Upper lobe of left lung (tissue), 4 donors: ENCODE measurements around the gene CYP4F2.

ENCODE experiments used
- CTCF ChIP-seq, 6 experiments: fragments of 450-650 bp in 4 of 6; fragments of 200-600 bp in 2 of 6; sonication (generic) in 2 of 6; IDR thresholded peaks; one replicate each; pipeline ENCODE4 v1.5.1; 2016 to 2019; ENCODE audit warnings: antibody characterized with exemption in 6 of 6
- EP300 ChIP-seq, 4 donors: sonication (generic); formaldehyde crosslinking; IDR thresholded peaks; one replicate each; pipeline ENCODE4 v1.5.1; 2017; ENCODE audit warnings: antibody characterized with exemption in 4 of 4, control low read depth in 2 of 4
- POLR2AphosphoS5 ChIP-seq, 2 donors: sonication (generic); formaldehyde crosslinking; IDR thresholded peaks; one replicate each; pipeline ENCODE4 v1.5.1; 2017; ENCODE audit warnings: antibody characterized with exemption in 2 of 2

- no peak for TF ChIP-seq CTCF (IDR thresholded peaks at IDR 0.05)
- TF ChIP-seq POLR2AphosphoS5 (IDR thresholded peaks at IDR 0.05), result no peak
- no peak for TF ChIP-seq EP300 (IDR thresholded peaks at IDR 0.05)
These were observed 34.6 kb downstream of the CYP4F2 start for GRCh38 chr19:15863272-15863671.
